GM12874 (cell line): ENCODE results near the gene GLP2R.

Experiments
- TF ChIP-seq, protein P1 (sequence below): IDR thresholded peaks from 2 replicates; pipeline ENCODE4 v1.5.1; 2011; ENCODE audit warnings: low read depth, mild to moderate bottlenecking, control low read depth, low read length, moderate library complexity; ENCODE audit not compliant: insufficient read depth

Gene GLP2R

DNA sequence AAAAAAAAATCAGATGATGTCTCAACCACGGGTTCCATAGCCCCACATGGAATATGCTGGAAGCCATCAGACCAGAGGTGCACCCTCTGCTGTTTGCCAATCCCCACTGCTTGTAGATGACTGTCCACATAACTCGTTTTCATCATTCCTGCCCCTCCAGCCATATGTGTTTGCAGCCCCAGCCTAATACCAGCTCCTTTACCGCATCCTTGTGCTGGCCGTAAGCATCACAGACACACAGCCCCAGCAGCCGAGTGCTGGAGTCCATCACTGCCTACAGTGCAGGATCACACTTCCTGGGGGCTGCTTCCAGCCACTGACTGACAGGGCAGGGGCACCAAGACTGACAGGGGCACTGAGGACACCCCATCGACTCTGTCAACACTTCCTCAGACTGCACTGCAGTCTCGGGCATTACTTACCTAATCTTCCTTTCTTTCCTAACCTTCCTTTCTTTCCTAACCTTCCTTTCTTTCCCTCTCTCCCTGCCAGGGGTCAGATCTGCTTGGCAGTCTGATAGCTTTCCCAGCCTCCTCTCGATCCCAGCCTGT is 74.4 kb downstream of the GLP2R start:
- TF ChIP-seq, protein P1, sequence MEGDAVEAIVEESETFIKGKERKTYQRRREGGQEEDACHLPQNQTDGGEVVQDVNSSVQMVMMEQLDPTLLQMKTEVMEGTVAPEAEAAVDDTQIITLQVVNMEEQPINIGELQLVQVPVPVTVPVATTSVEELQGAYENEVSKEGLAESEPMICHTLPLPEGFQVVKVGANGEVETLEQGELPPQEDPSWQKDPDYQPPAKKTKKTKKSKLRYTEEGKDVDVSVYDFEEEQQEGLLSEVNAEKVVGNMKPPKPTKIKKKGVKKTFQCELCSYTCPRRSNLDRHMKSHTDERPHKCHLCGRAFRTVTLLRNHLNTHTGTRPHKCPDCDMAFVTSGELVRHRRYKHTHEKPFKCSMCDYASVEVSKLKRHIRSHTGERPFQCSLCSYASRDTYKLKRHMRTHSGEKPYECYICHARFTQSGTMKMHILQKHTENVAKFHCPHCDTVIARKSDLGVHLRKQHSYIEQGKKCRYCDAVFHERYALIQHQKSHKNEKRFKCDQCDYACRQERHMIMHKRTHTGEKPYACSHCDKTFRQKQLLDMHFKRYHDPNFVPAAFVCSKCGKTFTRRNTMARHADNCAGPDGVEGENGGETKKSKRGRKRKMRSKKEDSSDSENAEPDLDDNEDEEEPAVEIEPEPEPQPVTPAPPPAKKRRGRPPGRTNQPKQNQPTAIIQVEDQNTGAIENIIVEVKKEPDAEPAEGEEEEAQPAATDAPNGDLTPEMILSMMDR = no peak

DNA sequence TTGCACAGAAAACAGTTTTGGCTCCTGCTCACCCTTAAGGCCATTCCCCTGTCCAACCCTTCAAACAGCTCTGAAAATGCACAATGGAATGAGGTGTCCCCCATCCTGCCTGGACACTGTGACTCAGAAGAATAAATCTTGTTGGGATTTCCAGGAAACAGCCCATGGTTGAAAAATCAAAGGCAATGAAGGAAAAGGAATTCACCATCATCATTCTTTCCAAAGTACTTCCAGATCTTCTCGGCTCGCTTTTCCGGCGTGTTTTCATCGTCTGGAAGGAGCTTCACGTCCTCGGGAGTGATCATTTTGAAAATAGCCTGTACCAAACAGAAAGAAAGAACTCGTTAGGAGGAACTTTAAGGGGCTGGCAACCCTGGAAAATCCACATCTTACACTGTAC is 75.1 kb downstream of the GLP2R start:
- TF ChIP-seq, protein P1 = no peak

DNA sequence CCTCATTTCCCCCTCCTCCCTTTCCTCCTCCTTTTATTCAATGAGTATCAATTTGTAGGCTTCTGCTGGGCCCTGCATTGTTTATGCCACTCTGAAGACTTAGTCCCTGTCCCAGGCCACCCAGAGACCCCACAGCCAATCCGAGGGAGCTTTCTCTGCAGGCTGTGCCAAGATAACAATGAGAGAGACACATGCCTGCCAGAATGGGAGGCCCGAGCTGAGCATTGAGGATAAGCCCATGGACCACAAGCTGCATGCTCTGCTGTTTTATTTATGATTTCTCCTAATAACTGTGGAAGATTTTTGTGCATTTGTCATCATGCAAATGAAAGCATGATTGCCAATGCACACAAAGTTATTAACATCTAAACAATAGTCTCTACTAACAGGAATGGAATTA is 76.4 kb downstream of the GLP2R start:
- TF ChIP-seq, protein P1 = no peak

DNA sequence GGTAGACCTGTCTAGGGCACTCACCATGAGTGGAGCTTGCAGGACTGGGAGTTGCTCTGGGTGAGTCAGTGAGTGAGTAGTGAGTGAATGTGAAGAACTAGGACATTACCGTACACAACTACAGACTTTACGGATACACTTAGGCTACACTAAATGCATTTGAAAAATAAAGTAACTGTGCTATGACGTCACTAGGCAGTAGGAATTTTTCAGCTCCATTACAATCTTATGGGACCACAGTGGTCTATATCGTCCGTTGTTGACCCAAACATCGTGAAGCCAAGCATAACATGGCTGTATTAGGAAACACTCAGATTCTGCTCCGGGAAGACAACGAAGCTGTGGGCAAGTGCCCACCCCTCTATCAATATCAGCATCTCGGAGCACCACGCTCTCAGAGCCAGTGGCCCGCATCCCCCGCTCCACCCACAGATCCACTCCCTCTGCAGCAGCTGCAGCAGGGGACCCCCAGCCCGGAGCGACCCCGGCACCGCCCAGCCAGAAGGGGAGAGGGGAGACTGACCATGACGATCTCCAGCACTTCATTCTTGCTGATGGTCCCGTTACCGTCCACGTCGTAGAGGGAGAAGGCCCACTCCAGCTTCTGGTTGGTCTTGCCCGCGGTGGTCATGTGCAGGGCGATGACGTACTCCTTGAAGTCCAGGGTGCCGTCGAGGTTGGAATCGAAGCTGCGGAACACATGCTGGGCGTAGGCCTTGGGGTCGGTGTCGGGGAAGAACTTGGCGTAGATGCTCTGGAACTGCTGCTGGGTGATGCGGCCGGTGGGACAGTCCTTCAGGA is 78.8 kb downstream of the GLP2R start:
- TF ChIP-seq, protein P1 = no peak

DNA sequence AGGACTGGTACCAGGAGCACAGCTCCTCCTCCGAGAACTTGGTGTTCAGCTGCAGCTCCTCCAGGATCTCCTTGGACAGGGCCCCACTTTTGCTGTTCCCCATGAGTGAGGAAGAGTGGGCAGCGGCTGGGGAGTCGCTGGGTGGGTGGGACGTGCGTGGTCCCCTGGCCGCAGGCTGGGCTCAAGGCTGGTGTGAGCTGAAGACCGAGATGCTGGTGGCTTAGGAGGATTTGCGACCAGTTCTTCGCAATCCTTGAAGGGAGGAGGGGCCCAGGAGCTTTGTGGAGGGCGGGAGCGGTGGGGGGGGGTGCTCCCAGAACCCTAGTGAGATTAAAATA is 79.3 kb downstream of the GLP2R start, which contains the start of gene RCVRN:
Gene RCVRN (minus strand): TSS at position 194 of the 338 bp plus-strand sequence. CDS start 91 bp downstream, at position 103.
- TF ChIP-seq, protein P1 = no peak

DNA sequence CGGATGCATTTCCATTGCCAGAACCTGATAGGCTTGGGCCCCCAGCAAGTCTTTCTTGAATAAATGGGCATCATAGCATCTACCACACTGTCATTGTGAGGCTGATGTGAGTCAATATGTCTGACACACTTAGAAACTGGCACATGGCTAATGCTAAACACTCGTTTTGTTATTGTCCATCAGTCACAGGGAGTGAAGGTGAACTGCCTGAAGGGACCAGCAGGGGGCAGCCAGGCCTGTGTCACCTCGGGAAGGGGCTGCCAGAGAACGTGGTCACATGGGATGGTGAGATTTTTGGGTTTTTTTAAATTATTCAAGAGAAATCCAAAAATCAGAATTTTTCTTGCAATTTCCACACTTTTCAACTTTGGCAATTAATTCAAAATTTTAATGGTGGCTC is 80.2 kb downstream of the GLP2R start:
- TF ChIP-seq, protein P1 = peak; percentile 72

DNA sequence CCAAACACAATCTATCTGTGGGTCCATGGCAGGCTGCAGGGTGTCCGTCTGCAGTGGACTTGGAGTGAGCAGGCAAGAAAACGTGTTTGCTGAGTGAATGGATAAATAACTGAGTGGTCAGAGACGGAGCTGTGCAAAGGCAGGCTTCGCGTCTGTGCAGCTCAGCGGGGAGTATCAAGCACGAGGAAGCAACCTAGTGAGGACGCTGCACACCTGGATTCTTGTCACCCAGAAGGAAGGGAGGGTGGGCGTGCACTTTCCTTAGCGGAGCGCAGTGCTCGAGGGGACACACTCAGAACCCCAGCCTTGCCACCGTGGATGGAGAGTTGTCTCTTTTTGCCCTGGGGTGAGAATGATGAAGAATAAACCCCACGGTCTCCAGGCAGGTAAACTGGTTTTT is 80.9 kb downstream of the GLP2R start:
- TF ChIP-seq, protein P1 = no peak
